ENCODE measurements around the gene CERS6. TPM values are rescaled to one million over a fixed set of nuclear protein-coding genes. Genes with fewer than 3 reads are reported as not detected.
"Not testable (repeated sequence)": the region's sequence is repeated elsewhere in the genome, so short reads cannot be mapped to it uniquely, and the experiment has no call there.

The CERS6 gene
- polyA plus RNA-seq, 4 donors, result 41.8 to 50.6 (median 47.4) TPM

DNA sequence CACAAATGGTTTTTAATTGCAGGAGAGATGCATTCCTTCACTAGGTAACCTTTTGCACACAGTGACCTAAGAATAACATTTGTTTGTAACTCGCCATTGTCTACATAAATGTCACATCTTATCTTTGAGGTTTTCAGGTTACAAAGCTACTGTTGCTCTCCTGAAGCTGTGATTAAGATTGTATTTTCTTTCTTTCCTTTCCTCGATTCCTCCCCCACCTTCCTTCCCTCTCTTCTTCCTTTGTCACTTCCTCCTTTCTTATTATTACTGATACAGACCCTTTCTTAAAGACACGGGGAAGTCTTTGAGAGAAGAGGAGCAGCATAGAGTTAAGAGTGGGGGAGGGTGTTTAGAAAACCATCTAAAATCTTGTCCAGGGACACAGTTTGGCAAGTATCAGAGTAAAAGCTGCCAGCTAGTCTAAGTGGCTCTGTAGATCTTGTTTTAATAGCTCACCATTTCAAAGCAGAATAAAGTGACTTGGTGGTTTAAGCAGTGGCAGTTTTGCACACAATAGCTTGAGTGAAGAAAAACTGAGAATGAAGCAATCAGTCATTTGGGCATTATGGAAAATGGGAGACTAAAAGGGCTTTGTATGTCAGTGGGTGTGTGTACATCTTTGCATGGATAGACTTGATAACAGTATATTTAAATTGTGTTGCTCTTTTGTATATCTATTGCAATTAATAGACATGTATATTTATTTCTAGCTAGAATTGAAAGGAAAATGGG is 10.9 kb downstream of the CERS6 start:
- DNase-seq (ENCODE audit: low read depth in 4 of 4, low spot score in 2 of 4), result no peak

GRCh38 chr2:168467729-168468128 is 11.7 kb downstream of the CERS6 start:
- DNase-seq (ENCODE audit: low read depth in 4 of 4, low spot score in 2 of 4), result no peak

- no peak for DNase-seq (ENCODE audit: low read depth in 4 of 4, low spot score in 2 of 4)
Observed at GRCh38 chr2:168468354-168468753, 12.3 kb downstream of the CERS6 start.

DNA sequence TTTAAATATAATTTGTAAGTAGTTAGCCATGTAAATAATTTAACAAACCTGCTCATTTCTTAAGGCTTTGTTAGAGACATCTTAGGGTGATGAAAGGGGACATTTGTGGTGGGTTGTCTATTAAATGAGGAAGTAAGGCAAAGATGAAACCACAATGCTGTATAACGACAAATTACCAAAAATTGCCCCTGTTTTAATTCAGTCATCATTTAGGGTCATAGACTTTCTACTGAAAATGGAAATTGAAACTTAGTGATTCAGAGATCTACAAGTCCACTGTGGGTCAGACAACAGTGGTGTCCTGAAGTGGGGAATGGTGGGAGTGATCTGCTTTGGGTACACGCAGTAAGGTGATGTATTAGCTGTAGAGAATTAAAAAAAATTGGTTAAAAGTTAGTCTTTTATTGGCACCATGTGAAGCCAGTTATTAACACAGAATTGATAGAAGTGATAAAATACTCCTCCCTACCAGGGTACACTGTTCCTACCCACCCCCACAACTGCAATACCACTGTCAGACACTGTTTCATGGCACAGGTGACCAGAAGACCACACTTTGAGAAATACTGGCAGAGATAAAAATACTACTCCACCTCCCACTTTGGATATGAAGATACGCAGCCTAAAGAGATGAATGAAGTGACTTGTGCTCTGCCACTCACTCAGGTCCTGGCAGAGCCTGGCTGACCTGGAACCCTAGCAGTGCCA is 13.4 kb downstream of the CERS6 start:
- DNase-seq (ENCODE audit: low read depth in 4 of 4, low spot score in 2 of 4), result no peak

- peak in 2 of 4 donors; percentile 52 to 64 for DNase-seq (ENCODE audit: low read depth in 4 of 4, low spot score in 2 of 4)
Observed at GRCh38 chr2:168470320-168471162, 14.5 kb downstream of the CERS6 start.

DNA sequence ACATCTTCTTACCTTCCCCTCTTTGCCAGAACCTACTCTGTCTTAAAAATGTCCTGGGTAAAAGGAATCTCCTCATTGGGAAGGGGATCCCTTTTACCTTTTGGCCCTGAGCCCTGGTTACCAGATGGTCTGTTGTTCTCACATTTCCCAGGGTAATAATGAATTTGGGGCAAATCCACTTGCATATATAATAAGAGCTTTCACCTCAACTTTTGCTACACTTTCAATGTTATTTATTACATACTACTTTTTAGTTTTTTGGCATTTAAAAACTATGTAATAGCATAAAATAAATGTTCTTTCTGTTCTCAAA is 15.0 kb downstream of the CERS6 start:
- DNase-seq (ENCODE audit: low read depth in 4 of 4, low spot score in 2 of 4), result no peak

DNA sequence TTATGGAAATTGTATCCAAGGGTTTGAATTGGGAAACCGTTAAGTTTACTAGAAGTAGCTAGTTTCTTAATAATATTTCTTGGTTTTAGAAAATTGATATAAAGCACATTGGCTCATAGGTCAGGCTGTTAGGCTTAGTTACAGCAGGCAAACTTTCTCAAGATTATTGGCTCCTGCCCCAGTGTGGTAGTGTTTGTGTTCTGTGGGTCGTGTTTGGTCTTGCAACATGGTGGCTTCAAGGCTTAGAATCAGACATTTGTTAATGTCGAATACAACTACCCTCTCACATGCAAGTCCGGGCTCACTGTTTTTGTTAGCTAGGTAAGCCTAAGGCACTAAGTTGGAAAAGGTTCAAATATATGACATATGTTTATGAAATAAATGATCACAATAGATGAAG is 19.6 kb downstream of the CERS6 start:
- no peak for DNase-seq (ENCODE audit: low read depth in 4 of 4, low spot score in 2 of 4)

GRCh38 chr2:168478206-168478605 is 22.1 kb downstream of the CERS6 start:
- no peak for DNase-seq (ENCODE audit: low read depth in 4 of 4, low spot score in 2 of 4)

DNA sequence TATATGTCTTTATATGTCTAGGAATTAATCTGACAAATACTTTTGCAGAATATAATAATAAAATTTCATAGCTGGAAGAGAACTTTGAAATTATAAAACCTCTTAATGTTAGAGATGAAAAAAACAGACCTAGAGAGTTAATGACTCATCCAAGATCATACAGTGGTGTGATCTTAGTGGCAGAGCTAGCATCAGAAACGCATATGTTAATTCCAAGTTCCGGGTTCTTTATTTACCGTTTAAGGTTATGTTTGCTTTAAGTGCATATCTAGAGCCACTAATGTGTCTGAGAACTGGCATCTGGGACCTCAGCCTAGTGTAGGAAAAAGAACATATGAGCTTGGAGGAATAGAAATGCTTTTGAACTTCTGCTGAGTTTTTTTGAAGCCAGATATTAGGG is 24.3 kb downstream of the CERS6 start:
- DNase-seq (ENCODE audit: low read depth in 4 of 4, low spot score in 2 of 4), result no peak

DNA sequence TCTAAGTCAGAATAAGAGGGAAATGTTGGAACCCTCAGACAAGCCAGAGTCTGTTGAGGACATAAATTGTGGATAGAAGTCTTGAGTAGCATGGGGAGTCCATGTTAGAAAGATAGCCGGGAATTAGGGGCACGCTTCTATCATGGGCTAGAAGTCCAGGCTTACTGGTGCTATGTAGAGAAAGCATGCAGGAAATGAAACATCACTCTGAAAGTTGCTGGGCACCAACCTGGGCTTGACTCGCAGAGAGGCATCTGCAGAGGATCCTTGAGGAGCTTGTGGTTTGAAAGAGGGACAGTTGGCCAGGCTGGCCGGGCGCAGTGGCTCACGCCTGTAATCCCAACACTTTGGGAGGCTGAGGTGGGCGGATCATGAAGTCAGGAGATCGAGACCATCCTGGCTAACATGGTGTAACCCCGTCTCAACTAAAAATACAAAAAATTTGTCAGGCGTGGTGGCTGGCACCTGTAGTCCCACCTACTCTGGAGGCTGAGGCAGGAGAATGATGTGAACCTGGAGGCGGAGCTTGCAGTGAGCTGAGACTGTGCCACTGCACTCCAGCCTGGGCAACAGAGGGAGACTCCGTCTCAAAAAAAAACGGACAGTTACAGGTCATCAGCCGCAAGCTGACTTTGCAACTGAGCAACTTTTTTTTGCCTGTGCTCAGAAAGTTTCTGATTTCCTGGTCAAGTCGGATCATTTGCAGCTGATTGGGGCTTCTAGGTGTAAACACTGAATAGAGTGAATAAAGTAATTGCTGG is 24.9 kb downstream of the CERS6 start:
- DNase-seq (ENCODE audit: low read depth in 4 of 4, low spot score in 2 of 4), result no peak

GRCh38 chr2:168482269-168482668 is 26.2 kb downstream of the CERS6 start:
- no peak for DNase-seq (ENCODE audit: low read depth in 4 of 4, low spot score in 2 of 4)

- no peak for DNase-seq (ENCODE audit: low read depth in 4 of 4, low spot score in 2 of 4)
Observed at GRCh38 chr2:168482952-168483831, 27.1 kb downstream of the CERS6 start.

DNA sequence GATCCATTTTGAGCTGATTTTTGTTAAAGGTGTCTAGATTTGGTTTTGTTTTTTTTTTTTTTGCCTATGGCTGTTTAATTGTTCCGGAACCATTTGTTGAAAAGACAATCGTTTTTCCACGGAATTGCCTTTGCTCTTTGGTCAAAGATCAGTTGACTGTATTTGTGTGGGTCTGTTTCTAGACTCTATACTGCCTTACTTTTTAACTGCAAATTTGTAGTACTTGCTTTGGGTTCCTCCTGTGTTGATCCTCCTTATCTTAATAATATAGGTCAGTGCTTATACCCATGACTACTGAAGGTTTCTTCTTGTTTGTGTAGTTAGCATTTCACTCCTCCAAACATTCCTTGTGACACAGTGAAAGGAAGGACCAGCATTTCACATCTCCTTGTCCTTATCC is 30.4 kb downstream of the CERS6 start:
- no peak for DNase-seq (ENCODE audit: low read depth in 4 of 4, low spot score in 2 of 4)

DNA sequence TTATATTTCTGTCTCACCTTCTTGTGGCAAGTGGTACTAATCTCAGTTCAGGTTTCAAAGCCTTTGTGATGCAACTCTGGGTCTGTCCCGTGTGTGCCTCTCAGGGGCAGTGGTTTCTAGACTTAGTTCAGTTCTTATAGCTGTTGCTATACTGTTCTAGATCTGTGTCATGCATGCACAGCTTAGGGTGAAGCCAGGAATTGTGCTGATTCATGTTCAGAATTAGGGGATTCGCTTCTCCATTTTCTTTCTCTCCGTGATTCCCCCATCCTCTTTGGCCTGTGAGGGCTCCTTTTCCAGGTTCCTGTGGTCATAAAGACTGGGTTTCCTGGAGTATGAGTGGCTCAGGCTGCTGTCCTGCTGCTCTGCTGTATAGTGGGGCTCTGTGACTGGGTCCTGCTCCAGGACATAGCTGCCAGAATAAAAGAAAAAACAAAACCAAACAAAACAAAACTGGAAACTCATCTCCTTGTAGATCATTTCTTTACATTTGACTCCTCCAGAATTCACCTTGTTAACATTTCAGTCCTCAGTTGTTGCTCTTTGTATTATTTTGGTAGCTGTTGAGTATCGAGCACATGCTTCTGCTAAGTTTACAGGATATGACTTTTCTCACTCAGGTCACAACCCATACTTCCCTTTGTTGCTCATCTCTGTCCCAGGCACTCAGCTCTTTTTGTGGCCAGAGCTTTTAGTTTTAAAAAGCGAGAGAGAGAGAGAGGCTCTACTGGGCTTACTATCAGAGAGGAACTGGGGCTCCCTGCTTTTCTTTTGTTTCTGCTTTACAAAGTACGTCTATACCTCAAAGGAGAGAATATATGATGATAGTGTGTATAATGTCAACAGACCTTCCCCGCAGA is 34.2 kb downstream of the CERS6 start:
- DNase-seq (ENCODE audit: low read depth in 4 of 4, low spot score in 2 of 4), result no peak

DNA sequence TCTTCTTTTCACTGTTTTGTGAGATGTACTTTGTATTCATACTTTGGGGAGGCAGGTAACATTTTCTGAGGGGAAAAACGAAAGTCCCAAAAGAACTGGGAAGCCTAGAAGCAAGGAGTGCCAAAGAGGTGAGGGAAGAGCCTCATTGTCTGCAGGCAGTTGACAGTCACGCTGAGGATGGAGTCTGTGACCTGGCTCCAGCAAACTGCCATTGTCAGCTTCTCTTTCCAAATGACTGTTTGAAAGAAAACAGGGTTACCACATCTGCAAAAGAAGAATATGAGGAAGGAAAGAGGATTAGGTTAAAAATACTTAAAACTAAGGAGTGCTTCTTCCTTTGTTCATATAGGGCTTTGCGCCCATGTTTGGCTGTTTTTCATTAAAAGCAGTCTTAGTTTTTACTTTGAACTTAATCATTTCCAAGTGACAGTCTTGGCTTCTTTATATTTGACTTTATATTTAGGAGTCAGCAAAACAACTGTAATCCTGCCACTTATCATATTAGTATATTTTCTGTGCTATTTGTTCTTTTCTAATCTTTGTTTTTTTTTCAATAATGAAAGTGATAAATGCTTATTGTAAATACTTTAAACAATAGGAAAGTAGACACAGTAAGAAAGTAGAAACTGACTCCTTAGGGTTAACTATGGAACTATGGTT is 35.0 kb downstream of the CERS6 start:
- DNase-seq (ENCODE audit: low read depth in 4 of 4, low spot score in 2 of 4), result no peak

DNA sequence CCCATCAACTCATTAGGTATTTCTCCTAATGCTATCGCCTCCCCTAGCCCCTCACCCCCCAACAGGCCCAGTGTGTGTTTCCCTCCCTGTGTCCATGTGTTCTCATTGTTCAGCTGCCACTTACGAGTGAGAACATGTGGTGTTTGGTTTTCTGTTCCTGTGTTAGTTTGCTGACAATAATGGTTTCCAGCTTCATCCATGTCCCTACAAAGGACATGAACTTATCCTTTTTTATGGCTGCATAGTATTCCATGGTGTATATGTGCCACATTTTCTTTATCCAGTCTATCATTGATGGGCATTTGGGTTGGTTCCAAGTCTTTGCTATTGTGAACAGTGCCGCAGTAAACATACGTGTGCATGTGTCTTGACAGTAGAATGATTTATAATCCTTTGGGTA is 35.7 kb downstream of the CERS6 start:
- not testable (repeated sequence) for DNase-seq (ENCODE audit: low read depth in 4 of 4, low spot score in 2 of 4)

GRCh38 chr2:168493219-168493618 is 37.1 kb downstream of the CERS6 start:
- DNase-seq (ENCODE audit: low read depth in 4 of 4, low spot score in 2 of 4), result not testable (repeated sequence)

- DNase-seq (ENCODE audit: low read depth in 4 of 4, low spot score in 2 of 4), result no peak
Observed at GRCh38 chr2:168494190-168494711, 38.2 kb downstream of the CERS6 start.
